A673 (cell line): ENCODE data around the gene EFCAB6.

Experiments used
- CTCF ChIP-seq: fragments of 300-800, 200-600 bp; sonication (generic); conservative IDR thresholded peaks from 2 replicates; pipeline ENCODE4 v1.5.1; 2017; ENCODE audit warnings: low read depth, mild to moderate bottlenecking, antibody characterized with exemption, low read length, moderate library complexity, mixed read lengths
- EZH2 ChIP-seq: fragments of 200-600 bp; sonication (generic); IDR thresholded peaks from 2 replicates; pipeline ENCODE4 v1.6.1; 2017; ENCODE audit warnings: borderline replicate concordance, low read depth, mild to moderate bottlenecking, mixed read lengths, antibody characterized with exemption, low read length; ENCODE audit not compliant: poor library complexity, severe bottlenecking

- TF ChIP-seq CTCF, result no peak
- TF ChIP-seq EZH2, result no peak
These were observed 296.7 kb downstream of the EFCAB6 start for GRCh38 chr22:43515411-43515810.
